ENCODE measurements around the gene SKAP1.
"Not testable (repeated sequence)": the region's sequence is repeated elsewhere in the genome, so short reads cannot be mapped to it uniquely, and the experiment has no call there.

The SKAP1 gene

GRCh38 chr17:48258331-48258730 lies 171.7 kb downstream of the SKAP1 start:
- peak overlapping the region; percentile 29 for H3K27ac ChIP-seq
- TF ChIP-seq, protein P1, sequence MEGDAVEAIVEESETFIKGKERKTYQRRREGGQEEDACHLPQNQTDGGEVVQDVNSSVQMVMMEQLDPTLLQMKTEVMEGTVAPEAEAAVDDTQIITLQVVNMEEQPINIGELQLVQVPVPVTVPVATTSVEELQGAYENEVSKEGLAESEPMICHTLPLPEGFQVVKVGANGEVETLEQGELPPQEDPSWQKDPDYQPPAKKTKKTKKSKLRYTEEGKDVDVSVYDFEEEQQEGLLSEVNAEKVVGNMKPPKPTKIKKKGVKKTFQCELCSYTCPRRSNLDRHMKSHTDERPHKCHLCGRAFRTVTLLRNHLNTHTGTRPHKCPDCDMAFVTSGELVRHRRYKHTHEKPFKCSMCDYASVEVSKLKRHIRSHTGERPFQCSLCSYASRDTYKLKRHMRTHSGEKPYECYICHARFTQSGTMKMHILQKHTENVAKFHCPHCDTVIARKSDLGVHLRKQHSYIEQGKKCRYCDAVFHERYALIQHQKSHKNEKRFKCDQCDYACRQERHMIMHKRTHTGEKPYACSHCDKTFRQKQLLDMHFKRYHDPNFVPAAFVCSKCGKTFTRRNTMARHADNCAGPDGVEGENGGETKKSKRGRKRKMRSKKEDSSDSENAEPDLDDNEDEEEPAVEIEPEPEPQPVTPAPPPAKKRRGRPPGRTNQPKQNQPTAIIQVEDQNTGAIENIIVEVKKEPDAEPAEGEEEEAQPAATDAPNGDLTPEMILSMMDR (conservative IDR thresholded peaks at IDR 0.05): no peak

DNA sequence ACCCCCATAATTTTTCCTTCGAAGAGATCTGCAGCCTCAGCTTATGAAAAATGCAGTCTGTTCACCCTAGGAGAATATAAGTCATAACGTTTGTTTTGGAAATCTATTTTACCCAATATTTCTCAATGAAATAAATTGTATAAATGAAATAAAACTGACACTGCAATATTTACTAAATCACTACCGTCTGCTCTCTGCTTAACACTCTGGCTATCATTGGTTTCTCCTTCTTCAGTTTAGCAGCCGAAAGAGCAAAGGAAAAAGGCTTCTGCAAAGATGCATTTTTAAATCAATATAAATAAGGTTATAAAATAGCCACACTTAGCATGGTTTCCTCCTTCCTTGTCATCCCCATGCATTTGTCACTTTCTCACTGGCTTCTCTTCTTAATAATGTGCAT lies 174.3 kb downstream of the SKAP1 start:
- no peak overlapping the region for H3K27ac ChIP-seq

DNA sequence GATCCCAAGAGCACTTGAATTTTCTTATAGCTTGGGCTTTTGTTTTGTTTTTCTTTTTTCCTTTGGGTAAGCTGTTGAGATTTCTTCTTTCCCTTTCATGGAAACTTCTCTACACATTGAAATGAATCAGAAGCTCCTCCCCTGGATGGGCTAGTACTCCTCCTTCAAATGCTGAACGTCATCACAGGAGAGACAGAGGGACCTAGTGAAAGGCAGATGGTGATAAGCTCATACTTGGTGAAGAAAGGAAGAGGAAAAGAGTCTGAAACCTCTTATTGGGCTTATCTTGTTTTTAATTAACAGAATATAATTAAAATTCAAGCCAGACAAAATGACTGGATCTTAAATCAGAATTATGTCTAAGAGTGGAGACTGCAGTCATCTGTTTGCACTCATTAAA lies 175.1 kb downstream of the SKAP1 start:
- H3K27ac ChIP-seq: no peak overlapping the region
- TF ChIP-seq, protein P1 (conservative IDR thresholded peaks at IDR 0.05): no peak

More for the DNA sequence above, 174.3 kb downstream of the SKAP1 start:
- TF ChIP-seq, protein P1 (conservative IDR thresholded peaks at IDR 0.05): no peak

DNA sequence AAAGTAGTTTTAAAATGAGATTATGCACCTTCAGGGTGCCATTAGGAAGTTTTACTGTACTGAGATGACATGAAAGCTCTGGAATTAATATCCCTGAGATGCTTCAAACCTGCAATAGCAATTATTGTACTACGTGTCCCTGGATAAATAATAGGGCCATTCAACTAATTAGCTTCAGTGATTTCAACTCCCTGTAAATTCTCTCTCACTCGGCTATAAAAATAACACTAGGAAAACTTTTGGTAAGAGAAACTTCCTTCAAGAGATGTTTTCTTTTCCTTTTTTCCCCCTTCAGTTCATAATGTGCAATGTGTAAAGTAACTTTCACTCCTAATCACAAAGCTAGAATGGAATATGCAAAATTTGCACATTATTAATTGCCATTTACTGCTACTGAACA lies 176.0 kb downstream of the SKAP1 start:
- TF ChIP-seq, protein P1 (conservative IDR thresholded peaks at IDR 0.05): no peak
- H3K27ac ChIP-seq: no peak overlapping the region

DNA sequence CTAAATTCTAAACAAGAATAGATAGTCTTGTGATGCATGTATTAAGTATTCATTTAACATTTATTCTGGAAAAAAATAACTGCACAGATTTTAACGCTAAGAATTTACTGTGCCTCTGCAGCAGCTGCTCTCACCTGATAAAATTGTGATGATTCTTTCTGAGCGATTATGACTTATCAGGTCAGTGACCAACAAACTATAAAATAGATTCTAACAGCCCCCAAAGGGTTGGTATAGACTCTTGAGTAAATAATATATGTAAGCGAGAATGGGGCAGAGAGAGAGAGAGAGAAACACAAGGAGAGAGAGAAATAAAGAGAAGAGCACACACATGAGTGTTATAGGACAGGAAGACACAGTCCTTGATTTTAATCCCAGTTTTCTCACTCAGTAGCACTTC lies 178.1 kb downstream of the SKAP1 start:
- no peak overlapping the region for H3K27ac ChIP-seq
- TF ChIP-seq, protein P1 (conservative IDR thresholded peaks at IDR 0.05): no peak

- H3K27ac ChIP-seq: no peak overlapping the region
- TF ChIP-seq, protein P1 (conservative IDR thresholded peaks at IDR 0.05): no peak
Observed at GRCh38 chr17:48250949-48251348, 179.1 kb downstream of the SKAP1 start.

DNA sequence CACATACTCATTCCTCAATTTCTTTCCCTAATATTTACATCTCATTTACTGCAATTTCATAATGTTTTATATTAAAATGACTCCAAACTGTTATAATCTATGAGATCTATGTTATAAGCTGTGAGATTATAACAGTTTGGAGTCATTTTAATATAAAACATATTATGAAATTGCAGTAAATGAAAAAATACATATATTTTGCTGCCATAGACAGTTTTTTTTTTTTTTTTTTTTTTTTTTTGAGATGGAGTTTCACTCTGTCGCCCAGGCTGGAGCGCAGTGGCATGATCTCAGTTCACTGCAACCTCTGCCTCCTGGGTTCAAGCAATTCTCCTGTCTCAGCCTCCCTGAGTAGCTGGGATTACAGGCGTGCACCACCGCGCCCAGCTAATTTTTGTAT lies 180.0 kb downstream of the SKAP1 start:
- not testable (repeated sequence) for H3K27ac ChIP-seq

DNA sequence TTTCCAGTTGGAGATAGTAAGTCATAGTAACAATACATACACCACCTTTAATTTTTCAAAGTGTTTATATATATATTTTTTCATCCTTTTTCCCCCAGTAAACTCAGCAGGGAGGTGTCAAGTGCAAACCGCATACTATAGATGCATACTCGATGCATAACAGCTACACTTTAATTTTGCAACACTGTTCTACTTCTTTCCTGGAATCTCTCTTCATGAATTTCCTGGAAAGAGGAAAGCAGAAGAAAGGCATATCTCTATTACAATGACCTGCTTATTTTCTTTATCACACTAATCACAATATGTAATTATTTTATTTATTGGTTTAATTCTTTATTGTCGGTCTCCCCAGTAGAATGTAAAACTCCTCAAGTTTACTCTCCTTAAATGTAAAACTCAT lies 182.4 kb downstream of the SKAP1 start:
- H3K27ac ChIP-seq: no peak overlapping the region
- TF ChIP-seq, protein P1 (conservative IDR thresholded peaks at IDR 0.05): no peak

Data from VCaP (cell line).